HG03354 (cell line): ENCODE results near the gene CFDP1.
A peak's percentile ranks its signal among the peaks of the same experiment; 100 is the strongest.

ENCODE experiments used
- ATAC-seq: cut with Tn5 transposase; IDR thresholded peaks from one replicate; pipeline ENCODE4 v1.9.1; 2021; ENCODE audit warnings: mild to moderate bottlenecking; ENCODE audit not compliant: unreplicated experiment, poor library complexity, severe bottlenecking

Gene CFDP1

GRCh38 chr16:75416904-75417565 lies 16.3 kb downstream of the CFDP1 start:
- ATAC-seq, result no peak

GRCh38 chr16:75415169-75415905 lies 18.0 kb downstream of the CFDP1 start:
- ATAC-seq, result no peak

- ATAC-seq, result no peak
Observed at GRCh38 chr16:75413951-75414350, 19.4 kb downstream of the CFDP1 start.

GRCh38 chr16:75406943-75407342 lies 26.4 kb downstream of the CFDP1 start:
- ATAC-seq, result no peak

- no peak for ATAC-seq
Observed at GRCh38 chr16:75402821-75403475, 30.4 kb downstream of the CFDP1 start.

- no peak for ATAC-seq
Observed at GRCh38 chr16:75402159-75402820, 31.0 kb downstream of the CFDP1 start.

- no peak for ATAC-seq
Observed at GRCh38 chr16:75401691-75402090, 31.6 kb downstream of the CFDP1 start.

- no peak for ATAC-seq
Observed at GRCh38 chr16:75398333-75398732, 35.0 kb downstream of the CFDP1 start.

GRCh38 chr16:75394941-75395340 lies 38.4 kb downstream of the CFDP1 start:
- no peak for ATAC-seq

GRCh38 chr16:75392906-75393305 lies 40.4 kb downstream of the CFDP1 start:
- ATAC-seq, result no peak

- ATAC-seq, result no peak
Observed at GRCh38 chr16:75390926-75391653, 42.2 kb downstream of the CFDP1 start.

GRCh38 chr16:75389096-75389690 lies 44.1 kb downstream of the CFDP1 start:
- no peak for ATAC-seq

GRCh38 chr16:75387951-75388350 lies 45.4 kb downstream of the CFDP1 start:
- no peak for ATAC-seq

GRCh38 chr16:75385507-75386152 lies 47.7 kb downstream of the CFDP1 start:
- ATAC-seq, result no peak

- no peak for ATAC-seq
Observed at GRCh38 chr16:75383141-75383540, 50.2 kb downstream of the CFDP1 start.

GRCh38 chr16:75382611-75383010 lies 50.7 kb downstream of the CFDP1 start:
- ATAC-seq, result no peak

GRCh38 chr16:75380870-75381269 lies 52.4 kb downstream of the CFDP1 start:
- ATAC-seq, result no peak

GRCh38 chr16:75379911-75380847 lies 53.1 kb downstream of the CFDP1 start:
- ATAC-seq, result peak; percentile 90
